ENCODE measurements around the gene DTWD1. TPM values are rescaled to one million over a fixed set of nuclear protein-coding genes. Genes with fewer than 3 reads are reported as not detected.
A peak's percentile ranks its signal among the peaks of the same experiment; 100 is the strongest.

DTWD1 gene
- total RNA-seq, 4 donors from 2014 or later: 22.6 to 98.1 (median 71.5) TPM

DNA sequence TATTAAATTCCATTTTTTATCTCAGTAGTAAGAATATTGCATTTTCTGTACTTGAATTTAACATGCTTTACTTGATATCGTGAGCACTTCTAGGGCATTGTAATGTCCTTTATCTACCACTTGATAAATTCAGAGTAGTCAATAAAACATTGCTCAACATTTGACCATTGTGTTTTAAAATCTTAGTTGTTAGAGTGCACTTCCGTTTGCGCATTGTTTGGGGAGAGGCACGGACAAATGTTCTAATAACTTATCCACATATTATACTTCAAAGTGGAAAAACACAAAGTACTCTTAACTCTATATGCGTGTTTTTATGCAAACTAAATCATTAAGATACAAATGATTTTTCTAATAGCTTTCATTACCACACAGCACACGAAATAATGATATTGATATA, 649 bp upstream of the DTWD1 start:
- intact Hi-C loops (cut with DNase I; ENCODE audit: low total_unique reads): no loop called here
- DNase-seq: no peak

DNA sequence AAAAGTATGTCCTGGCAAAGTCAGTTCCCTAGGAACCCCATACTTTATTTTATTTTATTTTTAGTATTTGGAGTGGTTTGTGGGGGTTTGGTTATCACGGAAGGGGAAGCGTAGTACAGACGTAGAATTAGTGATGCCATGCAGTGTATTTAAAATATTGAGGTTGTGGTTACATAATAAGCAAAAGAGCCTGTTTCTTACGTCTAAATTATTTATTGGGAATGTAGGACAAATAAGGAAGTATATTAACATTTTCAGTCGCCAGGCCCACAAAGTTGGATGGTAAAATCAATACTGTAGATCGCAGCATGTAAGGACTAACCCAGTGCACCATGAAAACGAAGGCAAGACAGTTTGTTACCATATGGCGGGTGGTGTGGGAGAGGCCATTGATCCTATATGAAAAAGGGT, 558 bp downstream of the DTWD1 start:
- Histone ChIP-seq H3K4me3 (peak overlapping the region; percentile 77 to 78), H3K27me3 (no peaks in the 10 kb centered on the region), H3K9me3 (peaks cover 0 to 6% of the 10 kb centered on the region in 2 donors), H3K4me1 (no peaks in the 10 kb centered on the region), H3K27ac (peak overlapping the region; percentile 95 to 96), H3K36me3 (no peaks in the 10 kb centered on the region)
- DNase-seq: no peak
- intact Hi-C loops (cut with DNase I; ENCODE audit: low total_unique reads): no loop called here
- TF ChIP-seq, protein P1, sequence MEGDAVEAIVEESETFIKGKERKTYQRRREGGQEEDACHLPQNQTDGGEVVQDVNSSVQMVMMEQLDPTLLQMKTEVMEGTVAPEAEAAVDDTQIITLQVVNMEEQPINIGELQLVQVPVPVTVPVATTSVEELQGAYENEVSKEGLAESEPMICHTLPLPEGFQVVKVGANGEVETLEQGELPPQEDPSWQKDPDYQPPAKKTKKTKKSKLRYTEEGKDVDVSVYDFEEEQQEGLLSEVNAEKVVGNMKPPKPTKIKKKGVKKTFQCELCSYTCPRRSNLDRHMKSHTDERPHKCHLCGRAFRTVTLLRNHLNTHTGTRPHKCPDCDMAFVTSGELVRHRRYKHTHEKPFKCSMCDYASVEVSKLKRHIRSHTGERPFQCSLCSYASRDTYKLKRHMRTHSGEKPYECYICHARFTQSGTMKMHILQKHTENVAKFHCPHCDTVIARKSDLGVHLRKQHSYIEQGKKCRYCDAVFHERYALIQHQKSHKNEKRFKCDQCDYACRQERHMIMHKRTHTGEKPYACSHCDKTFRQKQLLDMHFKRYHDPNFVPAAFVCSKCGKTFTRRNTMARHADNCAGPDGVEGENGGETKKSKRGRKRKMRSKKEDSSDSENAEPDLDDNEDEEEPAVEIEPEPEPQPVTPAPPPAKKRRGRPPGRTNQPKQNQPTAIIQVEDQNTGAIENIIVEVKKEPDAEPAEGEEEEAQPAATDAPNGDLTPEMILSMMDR (IDR thresholded peaks at IDR 0.05): no peak
- no peak for TF ChIP-seq POLR2A (IDR thresholded peaks at IDR 0.05)

More for the DNA sequence above, 649 bp upstream of the DTWD1 start:
- no peaks in the 10 kb centered on the region for H3K9me3 ChIP-seq
- TF ChIP-seq POLR2A (IDR thresholded peaks at IDR 0.05): no peak
- TF ChIP-seq, protein P1 (IDR thresholded peaks at IDR 0.05): peak in 1 of 4 experiments; percentile 22
- no peaks in the 10 kb centered on the region for H3K27me3 ChIP-seq
- no peaks in the 10 kb centered on the region for H3K36me3 ChIP-seq
- peak overlapping the region; percentile 77 to 78 for H3K4me3 ChIP-seq
- H3K27ac ChIP-seq: peak overlapping the region; percentile 95 to 96
- no peaks in the 10 kb centered on the region for H3K4me1 ChIP-seq

DNA sequence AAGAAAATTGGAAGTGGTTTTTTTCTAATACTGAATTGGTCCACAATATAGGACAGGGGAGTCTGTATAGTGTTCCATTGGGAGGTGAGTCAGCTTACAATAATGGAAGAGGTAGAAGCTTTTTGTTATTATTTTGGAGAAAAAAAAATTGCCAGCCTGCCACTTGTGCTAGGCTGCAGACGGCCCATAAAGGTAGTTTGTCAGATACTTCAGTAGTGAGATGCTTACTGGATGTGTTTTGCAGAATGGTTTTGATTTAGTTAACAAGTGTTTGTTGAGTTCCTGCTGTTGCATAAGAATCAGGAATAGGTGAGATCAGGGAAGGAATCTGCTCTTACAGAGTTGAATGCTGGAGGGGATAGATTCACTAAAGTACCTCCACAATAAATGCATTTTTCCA, 1.0 kb downstream of the DTWD1 start:
- Histone ChIP-seq H3K27ac (peak overlapping the region; percentile 95 to 96), H3K4me3 (peak overlapping the region; percentile 77 to 78), H3K9me3 (peaks cover 0 to 6% of the 10 kb centered on the region in 2 donors), H3K4me1 (no peaks in the 10 kb centered on the region), H3K27me3 (no peaks in the 10 kb centered on the region), H3K36me3 (no peaks in the 10 kb centered on the region)
- no peak for DNase-seq
- intact Hi-C loops (cut with DNase I; ENCODE audit: low total_unique reads): no loop called here
- TF ChIP-seq POLR2A (IDR thresholded peaks at IDR 0.05): no peak
- TF ChIP-seq, protein P1 (IDR thresholded peaks at IDR 0.05): no peak

DNA sequence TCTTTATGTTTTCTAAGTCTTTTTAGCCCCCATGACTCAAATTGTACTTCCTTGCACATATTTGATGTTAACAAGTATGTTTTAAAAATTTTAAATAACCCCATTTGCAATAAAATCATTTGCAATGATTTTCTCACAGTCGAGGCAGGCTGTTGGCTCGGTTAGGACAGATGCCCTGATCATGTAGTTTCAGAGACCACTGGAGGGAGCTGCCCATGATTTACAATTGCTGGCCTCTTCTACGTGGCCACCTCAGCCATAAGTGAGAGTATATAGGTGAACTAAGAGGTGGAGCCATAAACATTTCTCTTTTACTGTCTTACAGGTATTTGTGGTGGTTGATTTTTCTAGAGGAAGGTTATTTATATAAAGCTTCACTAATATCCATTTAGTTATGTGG, 1.7 kb downstream of the DTWD1 start:
- no peak for DNase-seq
- H3K27me3 ChIP-seq: no peaks in the 10 kb centered on the region
- intact Hi-C loops (cut with DNase I; ENCODE audit: low total_unique reads): no loop called here
- H3K4me3 ChIP-seq: peak overlapping the region in 1 of 2 donors; percentile 78
- H3K27ac ChIP-seq: peak overlapping the region; percentile 95 to 96
- peaks cover 0 to 6% of the 10 kb centered on the region in 2 donors for H3K9me3 ChIP-seq
- H3K4me1 ChIP-seq: no peaks in the 10 kb centered on the region
- H3K36me3 ChIP-seq: no peaks in the 10 kb centered on the region
- TF ChIP-seq POLR2A (IDR thresholded peaks at IDR 0.05): no peak
- TF ChIP-seq, protein P1 (IDR thresholded peaks at IDR 0.05): no peak

DNA sequence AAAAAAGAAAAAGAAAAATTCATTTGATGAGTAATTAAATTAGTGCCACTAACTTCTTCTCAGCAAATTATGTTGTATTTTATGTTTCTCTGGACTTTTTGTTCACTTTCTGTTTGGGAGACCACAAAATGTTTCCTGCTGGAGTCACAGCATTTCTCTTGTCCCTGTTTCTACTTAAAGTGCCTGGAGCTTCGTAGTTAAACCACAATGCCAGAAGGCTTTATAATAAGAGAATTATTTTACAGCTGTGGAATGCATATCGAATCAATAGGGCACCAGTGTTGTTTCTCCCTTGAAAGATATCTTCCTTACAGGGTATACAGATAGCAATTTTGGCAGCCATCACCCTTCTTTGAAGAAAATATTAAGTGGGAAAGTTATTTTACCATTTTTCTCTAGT, 3.2 kb downstream of the DTWD1 start:
- no peaks in the 10 kb centered on the region for H3K36me3 ChIP-seq
- TF ChIP-seq, protein P1 (IDR thresholded peaks at IDR 0.05): no peak
- TF ChIP-seq POLR2A (IDR thresholded peaks at IDR 0.05): no peak
- intact Hi-C loops (cut with DNase I; ENCODE audit: low total_unique reads): no loop called here
- no peak for DNase-seq
- H3K9me3 ChIP-seq: peaks cover 0 to 6% of the 10 kb centered on the region in 2 donors
- no peak overlapping the region for H3K4me3 ChIP-seq
- H3K27ac ChIP-seq: peak overlapping the region in 1 of 2 donors; percentile 22
- H3K4me1 ChIP-seq: no peaks in the 10 kb centered on the region
- no peaks in the 10 kb centered on the region for H3K27me3 ChIP-seq
